NB4 (cell line): ENCODE results near the gene LHX1.

ENCODE experiments used
- CTCF ChIP-seq: IDR thresholded peaks from one replicate; pipeline ENCODE4 v1.5.1; 2012; ENCODE audit warnings: low read depth, low read length
- MAX ChIP-seq: IDR thresholded peaks from 2 replicates; pipeline ENCODE4 v1.6.1; 2011; ENCODE audit warnings: low read depth, low read length
- MYC ChIP-seq: IDR thresholded peaks from 2 replicates; pipeline ENCODE4 v1.6.1; 2011; ENCODE audit warnings: low read depth, low read length
- POLR2A ChIP-seq: IDR thresholded peaks from 2 replicates; pipeline ENCODE4 v1.6.1; 2011; ENCODE audit warnings: mild to moderate bottlenecking; ENCODE audit not compliant: insufficient read length; ENCODE audit errors: extremely low read depth

- TF ChIP-seq CTCF (no peak), POLR2A (no peak), MYC (no peak), MAX (no peak)
Measured at GRCh38 chr17:36940313-36941264, 3.3 kb downstream of the LHX1 start.
